Endothelial cell of umbilical vein (primary cell): ENCODE results near the gene DHRS1. TPM values are rescaled to one million over a fixed set of nuclear protein-coding genes. Genes with fewer than 3 reads are reported as not detected.

ENCODE experiments used
- BruUV-seq: library from RNA; stranded (reverse); fragments of 400-500 nt; replicated peaks from 2 replicates; lab custom pipeline; 2021; lab: Mats Ljungman, UMichigan
- CTCF ChIA-PET: fragments of 300-600, 350-600 bp; sonication (Branson Sonifier 250); formaldehyde crosslinking; loops from one replicate; lab custom pipeline; 2021; ENCODE audit warnings: antibody characterized with exemption, inconsistent platforms; lab: Charles Lee
- POLR2A ChIA-PET: fragments of 300-600, 350-600 bp; sonication (Branson Sonifier 250); formaldehyde crosslinking; loops from one replicate; lab custom pipeline; 2021; ENCODE audit warnings: antibody characterized with exemption, inconsistent platforms; lab: Charles Lee
- DNase-seq: peaks from one replicate; pipeline ENCODE4 v3.0.0-alpha.2; 2011; ENCODE audit warnings: low read depth, low spot score
- FAIRE-seq: peaks from 2 replicates; lab custom pipeline; 2011; peaks lifted over from hg19 to GRCh38; lab: Jason Lieb, UNC
- H2AFZ ChIP-seq: 2 replicates; pipeline ENCODE4 v1.6.0; 2012; ENCODE audit warnings: low read depth, low read length, control low read depth, inconsistent platforms
- H3K27ac ChIP-seq: 2 replicates; pipeline ENCODE4 v1.5.1; 2011; ENCODE audit warnings: low read depth, mild to moderate bottlenecking, control low read depth, low read length, moderate library complexity; ENCODE audit not compliant: insufficient read depth
- H3K27me3 ChIP-seq, 2 experiments: 2 replicates each; pipeline versions ENCODE4 v1.6.0 to v1.6.1; 2011; ENCODE audit warnings: low read length in 2 of 2, mixed read lengths in 1 of 2; ENCODE audit not compliant: control insufficient read depth in 2 of 2, insufficient read depth in 2 of 2
- H3K36me3 ChIP-seq, 2 experiments: 2 replicates in 1 of 2; 3 replicates in 1 of 2; pipeline ENCODE4 v1.5.1; 2011; ENCODE audit warnings: low read length in 2 of 2, mild to moderate bottlenecking in 1 of 2, moderate library complexity in 1 of 2; ENCODE audit not compliant: control insufficient read depth in 2 of 2, insufficient read depth in 2 of 2; ENCODE audit errors: extremely low read depth in 1 of 2
- H3K4me1 ChIP-seq: 3 replicates; pipeline ENCODE4 v1.5.1; 2011; ENCODE audit warnings: mild to moderate bottlenecking, low read length; ENCODE audit not compliant: control insufficient read depth, insufficient read depth; ENCODE audit errors: extremely low read depth
- H3K4me2 ChIP-seq: 2 replicates; pipeline ENCODE4 v1.6.1; 2011; ENCODE audit warnings: low read length, control low read depth, mixed read lengths; ENCODE audit not compliant: insufficient read depth
- H3K4me3 ChIP-seq, 3 experiments: fragments of 200-600 bp in 1 of 3; sonication (generic), shearing (Covaris generic) in 1 of 3; replicated peaks in 1 of 3; 2 replicates each; pipeline ENCODE4 v1.5.1; 2011 to 2016; ENCODE audit warnings: control low read depth in 3 of 3, low read length in 3 of 3, mild to moderate bottlenecking in 2 of 3, inconsistent platforms in 1 of 3, low read depth in 1 of 3, moderate library complexity in 1 of 3; ENCODE audit not compliant: insufficient read depth in 1 of 3
- H3K79me2 ChIP-seq: 2 replicates; pipeline ENCODE4 v1.6.0; 2012; ENCODE audit warnings: low read length, inconsistent platforms; ENCODE audit not compliant: control insufficient read depth, insufficient read depth
- H3K9ac ChIP-seq: replicated peaks from 2 replicates; pipeline ENCODE3; 2011; ENCODE audit warnings: low read length, control low read depth; ENCODE audit not compliant: insufficient read depth; ENCODE audit errors: extremely low read depth
- H3K9me1 ChIP-seq: replicated peaks from 3 replicates; pipeline ENCODE4 v1.6.0; 2011; ENCODE audit warnings: mild to moderate bottlenecking, low read length; ENCODE audit not compliant: control insufficient read depth, insufficient read depth; ENCODE audit errors: extremely low read depth
- H3K9me3 ChIP-seq: replicated peaks from 2 replicates; pipeline ENCODE4 v1.5.1; 2012; ENCODE audit warnings: low read length, inconsistent platforms; ENCODE audit not compliant: control insufficient read depth, insufficient read depth
- H4K20me1 ChIP-seq: replicated peaks from 2 replicates; pipeline ENCODE3; 2011; ENCODE audit warnings: mild to moderate bottlenecking, low read length; ENCODE audit not compliant: control insufficient read depth, insufficient read depth; ENCODE audit errors: extremely low read depth
- JUN ChIP-seq: IDR thresholded peaks from 2 replicates; pipeline ENCODE4 v1.6.1; 2011; ENCODE audit warnings: borderline replicate concordance, low read depth; ENCODE audit not compliant: insufficient read length, insufficient read depth
- MYC ChIP-seq: IDR thresholded peaks from one replicate; pipeline ENCODE4 v1.6.1; 2011; ENCODE audit warnings: mild to moderate bottlenecking, low read depth, low read length
- dilution Hi-C: fragments of 300-500 bp; cut with MboI; formaldehyde crosslinking; loops from one replicate; pipeline ENCODE4 v1.15.0; 2019; ENCODE audit warnings: low sequenced_read_pairs; ENCODE audit not compliant: extremely low pct_ligation_motif_present
- intact Hi-C: fragments of 100-400 bp; cut with micrococcal nuclease; formaldehyde crosslinking; loops from one replicate; pipeline ENCODE4 v1.10.0; 2022
- polyA plus RNA-seq, 4 experiments: library from polyadenylated mRNA; depleted of rRNA in 3 of 4; stranded (reverse) in 3 of 4; unstranded in 1 of 4; fragments of >200 nt; gene quantifications; 2 replicates each; pipeline versions ENCODE4 v1.2.1 to v1.2.3, GENCODE V29; 2011 to 2012; ENCODE audit warnings: missing spikeins in 1 of 4
- total RNA-seq: library from RNA; stranded (reverse); gene quantifications from 2 replicates; pipeline ENCODE4 v1.2.3, GENCODE V29; 2021
- TF ChIP-seq, protein P1 (sequence below), 2 donors: IDR thresholded peaks; 1 replicate in 1 of 2; 2 replicates in 1 of 2; pipeline ENCODE4 v1.5.1; 2011; ENCODE audit warnings: low read length in 2 of 2, mild to moderate bottlenecking in 2 of 2, moderate library complexity in 2 of 2, control low read depth in 1 of 2, inconsistent platforms in 1 of 2, low read depth in 1 of 2; ENCODE audit not compliant: insufficient read depth in 1 of 2; ENCODE audit errors: extremely low read depth in 1 of 2

DHRS1 gene
- total and polyA plus RNA-seq, 2 donors (not counting 3 experiments of a cell fraction or from before 2014, with no cell fraction given) = 18.0 to 69.5 TPM

DNA sequence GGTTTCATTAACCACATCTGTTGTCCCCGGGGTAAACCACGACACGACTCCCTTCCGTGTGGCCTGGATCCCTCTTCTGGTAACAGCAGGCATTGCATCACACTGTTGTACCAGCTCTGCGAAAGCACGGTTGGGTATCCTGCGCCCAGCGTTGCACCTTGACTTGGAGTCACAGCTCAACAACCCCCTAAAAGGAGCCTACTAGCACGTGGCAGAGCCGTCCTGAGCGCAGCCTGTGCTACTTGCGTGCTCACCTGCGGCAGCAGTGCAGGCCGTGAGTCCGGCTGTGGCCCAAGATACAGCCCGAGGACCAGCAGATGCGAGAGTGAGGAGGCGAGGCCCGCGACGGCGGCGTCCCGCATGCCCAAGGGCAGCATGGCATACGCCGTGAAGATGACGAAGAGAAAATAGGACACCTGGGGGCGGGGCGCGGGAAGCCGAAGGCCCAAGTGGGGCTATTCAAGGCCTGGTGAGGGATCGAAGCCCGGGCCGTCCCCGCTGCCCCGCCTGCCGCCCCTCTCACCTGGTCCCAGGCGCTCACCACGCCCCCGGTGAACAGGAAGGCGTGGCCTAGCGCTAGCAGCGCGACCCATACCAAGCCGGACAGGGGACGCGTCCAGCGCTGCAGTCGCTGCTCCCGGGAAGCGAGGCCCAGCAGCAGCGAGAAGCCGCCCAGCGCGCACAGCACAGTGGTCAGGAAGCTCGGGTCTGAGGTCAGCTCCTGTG is 32.9 kb upstream of the DHRS1 start:
- DNase-seq = peak; percentile 45
- TF ChIP-seq, protein P1, sequence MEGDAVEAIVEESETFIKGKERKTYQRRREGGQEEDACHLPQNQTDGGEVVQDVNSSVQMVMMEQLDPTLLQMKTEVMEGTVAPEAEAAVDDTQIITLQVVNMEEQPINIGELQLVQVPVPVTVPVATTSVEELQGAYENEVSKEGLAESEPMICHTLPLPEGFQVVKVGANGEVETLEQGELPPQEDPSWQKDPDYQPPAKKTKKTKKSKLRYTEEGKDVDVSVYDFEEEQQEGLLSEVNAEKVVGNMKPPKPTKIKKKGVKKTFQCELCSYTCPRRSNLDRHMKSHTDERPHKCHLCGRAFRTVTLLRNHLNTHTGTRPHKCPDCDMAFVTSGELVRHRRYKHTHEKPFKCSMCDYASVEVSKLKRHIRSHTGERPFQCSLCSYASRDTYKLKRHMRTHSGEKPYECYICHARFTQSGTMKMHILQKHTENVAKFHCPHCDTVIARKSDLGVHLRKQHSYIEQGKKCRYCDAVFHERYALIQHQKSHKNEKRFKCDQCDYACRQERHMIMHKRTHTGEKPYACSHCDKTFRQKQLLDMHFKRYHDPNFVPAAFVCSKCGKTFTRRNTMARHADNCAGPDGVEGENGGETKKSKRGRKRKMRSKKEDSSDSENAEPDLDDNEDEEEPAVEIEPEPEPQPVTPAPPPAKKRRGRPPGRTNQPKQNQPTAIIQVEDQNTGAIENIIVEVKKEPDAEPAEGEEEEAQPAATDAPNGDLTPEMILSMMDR (IDR thresholded peaks at IDR 0.05; ENCODE audit: extremely low read depth in 1 of 2, insufficient read depth in 1 of 2, low read depth in 1 of 2, low read length in 2 of 2) = peak; percentile 55 to 72
- TF ChIP-seq MYC (no peak), JUN (no peak)
- dilution Hi-C loops = no loop called here

More for the DNA sequence above, 32.9 kb upstream of the DHRS1 start:
- H3K27me3 ChIP-seq = no peaks in the 10 kb centered on the region
- no peaks in the 10 kb centered on the region for H3K9me1 ChIP-seq
- H3K79me2 ChIP-seq = no peaks in the 10 kb centered on the region
- H2AFZ ChIP-seq = no peak overlapping the region
- intact Hi-C loops = no loop called here
- H4K20me1 ChIP-seq = no peaks in the 10 kb centered on the region
- peak overlapping the region; percentile 30 for H3K4me2 ChIP-seq
- H3K27ac ChIP-seq = no peak overlapping the region
- H3K4me1 ChIP-seq = peaks cover 29% of the 10 kb centered on the region
- H3K4me3 ChIP-seq = no peak overlapping the region
- H3K9me3 ChIP-seq = no peaks in the 10 kb centered on the region
- FAIRE-seq = peak; percentile 84
- no peak overlapping the region for H3K9ac ChIP-seq
- no TSS peak for BruUV-seq
- POLR2A ChIA-PET = interaction anchor here (0.7 to 3.1 kb wide), 3 partner anchors 99 to 104 kb away, joined by 3 to 32 read pairs (median 7); partner anchors contain the start of genes CBLN3 and KHNYN
- CTCF ChIA-PET = interaction anchor here (0.7 to 20.1 kb wide), 30 partner anchors 9 to 1237 kb away, joined by 3 to 811 read pairs (median 8); partner anchors contain the start of genes CBLN3, CIDEB, DCAF11 and KHNYN
- peaks cover 0 to 8% of the 10 kb centered on the region in 2 experiments for H3K36me3 ChIP-seq
